NCI-H2081 treated with DMSO at 0.1 percent for 48 hours (cell line): ENCODE measurements around the gene FANCC.

Source experiments
- DNase-seq: peaks from one replicate; lab custom pipeline; 2025; lab: John Stamatoyannopoulos, UW

The FANCC gene

DNA sequence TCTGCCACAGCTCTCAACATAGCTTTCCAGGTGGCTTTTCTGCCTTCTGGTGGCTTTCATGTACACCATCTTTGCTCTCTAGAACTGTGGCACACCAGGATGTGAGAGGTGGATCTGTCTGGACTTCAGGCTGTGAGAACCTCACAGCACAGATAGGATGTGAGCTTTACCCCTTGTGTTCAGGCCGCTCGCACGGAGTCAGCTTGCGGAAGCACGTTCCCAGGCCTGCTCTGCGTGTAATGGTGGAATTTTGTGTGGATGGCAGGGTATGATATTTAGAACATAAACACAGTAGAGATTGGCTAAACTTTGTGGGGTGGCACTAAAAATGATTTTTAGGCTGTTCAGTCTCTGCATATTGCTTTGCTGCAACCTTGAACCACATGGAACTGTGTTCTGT is 250.5 kb downstream of the FANCC start:
- no peak for DNase-seq

DNA sequence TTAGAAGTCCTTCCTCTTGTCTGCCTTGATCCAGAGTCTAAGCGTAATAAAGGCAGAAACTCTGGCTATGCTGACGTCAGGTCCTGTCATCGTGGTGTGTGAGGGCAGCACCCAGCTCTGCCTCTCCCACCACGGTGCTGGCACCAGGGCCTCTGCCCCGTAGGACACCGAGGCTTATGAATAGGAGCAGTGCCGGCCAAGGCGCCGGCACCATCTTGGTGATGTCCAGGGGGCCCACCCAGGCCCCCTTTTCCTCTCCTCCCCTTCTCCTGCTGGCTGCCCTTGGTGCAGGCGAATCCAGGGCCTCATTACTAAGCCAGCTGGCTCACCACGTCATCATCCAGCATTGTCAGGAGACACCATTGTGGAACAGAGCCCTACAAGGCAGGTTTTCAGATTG is 252.3 kb downstream of the FANCC start:
- no peak for DNase-seq

GRCh38 chr9:95063300-95063699 is 254.2 kb downstream of the FANCC start:
- DNase-seq, result no peak

- DNase-seq, result no peak
These were observed 254.9 kb downstream of the FANCC start for GRCh38 chr9:95062596-95063065.

GRCh38 chr9:95061916-95062595 is 255.5 kb downstream of the FANCC start:
- DNase-seq, result no peak

DNA sequence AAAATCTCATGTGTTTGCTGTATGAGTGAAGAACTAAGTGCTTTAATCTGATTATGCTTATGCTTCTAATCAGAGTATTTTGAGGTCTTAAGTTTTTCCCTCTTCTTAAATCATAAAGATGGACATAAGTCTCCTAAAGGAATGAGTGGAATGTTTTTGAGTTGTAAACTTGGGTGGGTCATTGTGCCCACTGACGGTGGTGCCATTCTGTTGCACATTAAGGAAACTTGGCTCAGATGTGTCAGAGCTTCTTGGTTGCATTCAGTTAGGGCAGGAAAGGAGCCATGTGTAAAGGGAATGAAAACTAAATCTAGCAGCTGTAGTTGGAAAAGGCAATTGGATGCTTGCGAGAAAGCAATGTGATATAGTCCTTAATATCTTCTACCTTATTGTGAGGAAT is 256.6 kb downstream of the FANCC start:
- DNase-seq, result no peak

- DNase-seq, result no peak
These were observed 257.3 kb downstream of the FANCC start for GRCh38 chr9:95060234-95060633.

DNA sequence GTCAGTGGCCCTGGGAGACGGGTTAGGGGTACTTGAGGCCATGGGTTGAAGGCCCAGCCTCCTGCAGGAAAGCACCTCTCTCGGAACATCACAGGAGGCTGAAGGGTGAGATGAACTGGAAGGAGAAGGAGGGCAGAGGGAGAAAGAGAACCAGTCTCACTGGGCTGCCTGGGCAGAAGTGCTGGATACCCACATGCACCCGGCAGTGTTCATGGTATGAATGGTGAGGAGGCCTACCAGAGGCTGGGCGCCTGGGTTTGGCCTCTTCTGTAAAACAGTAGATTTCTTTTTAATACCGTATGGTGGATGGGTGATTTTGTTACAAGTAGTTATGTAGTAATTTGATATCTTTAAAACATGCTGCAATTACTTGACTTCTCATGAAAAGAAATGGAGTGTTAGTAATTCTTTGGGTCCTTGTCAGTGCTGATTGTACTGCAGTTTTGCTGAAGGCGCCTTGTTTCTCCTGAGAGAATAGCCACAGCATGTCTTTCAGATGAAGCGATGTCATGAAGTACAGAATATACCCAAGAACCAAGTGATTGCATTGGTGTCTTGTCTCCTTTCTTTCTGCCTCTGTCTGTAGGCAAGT is 258.6 kb downstream of the FANCC start:
- DNase-seq, result no peak

DNA sequence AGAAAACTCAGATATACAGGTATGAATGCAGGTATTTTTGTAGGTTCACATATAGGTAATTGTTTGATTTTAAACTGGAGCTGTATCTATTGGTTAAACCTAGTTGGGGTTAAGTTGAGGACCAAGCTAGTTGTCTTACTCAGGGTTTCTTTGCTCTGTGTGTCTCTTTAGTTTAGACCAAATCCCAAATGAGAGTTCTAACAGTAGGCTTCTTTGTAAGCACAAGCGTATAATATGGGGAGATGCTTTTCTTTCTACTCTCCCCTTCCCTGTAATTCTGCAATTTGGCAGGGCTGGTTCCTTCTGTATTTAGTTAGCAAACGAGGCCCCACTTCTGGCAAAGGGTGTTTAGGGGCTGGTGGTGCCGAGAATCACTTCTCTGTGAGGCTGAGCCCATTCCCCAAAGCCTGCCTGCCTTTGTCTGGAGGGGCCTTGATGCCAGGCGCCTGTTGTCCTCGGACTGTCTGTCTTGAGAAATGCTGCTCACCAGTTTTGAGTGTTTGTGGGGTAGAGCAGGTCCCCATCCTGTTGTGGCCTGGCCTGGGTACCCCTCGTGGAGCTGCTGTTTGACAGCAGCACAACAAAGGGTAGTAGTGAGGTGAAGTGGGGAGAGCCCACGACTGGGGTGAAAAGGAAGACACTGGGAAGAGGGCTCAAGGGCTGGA is 259.3 kb downstream of the FANCC start:
- DNase-seq, result no peak

DNA sequence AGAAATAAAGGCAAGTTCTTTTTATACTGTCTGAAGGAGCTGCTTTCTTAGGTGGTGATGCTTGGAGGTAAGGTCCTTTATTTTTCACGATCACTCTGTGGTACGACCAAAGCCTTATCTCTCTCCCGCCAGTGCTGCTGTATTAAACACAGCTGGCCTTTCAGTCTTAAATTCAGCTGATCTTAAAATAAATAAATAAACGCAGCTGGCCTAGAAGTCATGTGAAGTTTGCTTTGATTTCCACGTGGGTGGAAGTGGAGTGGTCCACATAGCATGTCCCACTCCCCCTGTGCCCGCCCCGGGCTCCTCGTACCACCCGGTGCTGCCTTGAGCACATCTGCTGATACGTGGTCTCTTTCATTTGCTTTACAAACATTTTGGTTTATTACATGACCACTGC is 260.4 kb downstream of the FANCC start:
- DNase-seq, result no peak

DNA sequence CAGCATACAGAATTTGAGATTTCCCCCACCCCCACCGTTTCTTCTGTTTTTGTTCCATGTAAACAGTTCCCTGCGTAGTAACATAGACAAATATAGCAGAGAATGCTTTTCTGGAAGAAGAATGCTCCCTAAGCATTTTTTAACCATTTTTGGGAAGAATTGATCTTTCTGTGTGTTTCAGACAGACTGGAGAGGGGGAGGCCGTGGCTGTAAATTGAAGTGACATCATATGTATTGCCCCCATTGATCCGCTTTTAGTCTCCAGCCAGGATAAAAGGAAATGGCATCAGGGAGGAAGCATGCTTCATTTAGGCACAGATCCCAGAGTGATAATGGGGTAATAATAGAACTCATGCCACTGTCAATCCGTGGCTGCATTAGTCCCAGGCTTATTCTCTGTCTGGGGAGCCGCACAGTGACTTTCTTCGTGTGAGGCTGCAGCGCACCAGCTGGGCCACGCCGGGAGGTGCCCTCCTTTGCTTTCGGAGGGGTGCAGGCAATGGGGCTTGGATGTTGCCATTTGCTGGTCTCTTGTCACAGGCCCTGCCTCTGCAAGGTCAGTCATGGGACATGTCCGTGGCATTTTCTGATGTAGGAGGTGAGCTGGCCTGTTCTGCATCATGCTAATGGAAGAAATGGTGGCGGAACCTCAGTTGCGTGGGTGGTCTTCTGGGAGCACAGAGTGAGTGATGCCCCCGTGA is 261.5 kb downstream of the FANCC start:
- DNase-seq, result peak; percentile 72

- no peak for DNase-seq
These were observed 262.1 kb downstream of the FANCC start for GRCh38 chr9:95055334-95055850.

GRCh38 chr9:95053611-95054570 is 263.6 kb downstream of the FANCC start:
- no peak for DNase-seq

DNA sequence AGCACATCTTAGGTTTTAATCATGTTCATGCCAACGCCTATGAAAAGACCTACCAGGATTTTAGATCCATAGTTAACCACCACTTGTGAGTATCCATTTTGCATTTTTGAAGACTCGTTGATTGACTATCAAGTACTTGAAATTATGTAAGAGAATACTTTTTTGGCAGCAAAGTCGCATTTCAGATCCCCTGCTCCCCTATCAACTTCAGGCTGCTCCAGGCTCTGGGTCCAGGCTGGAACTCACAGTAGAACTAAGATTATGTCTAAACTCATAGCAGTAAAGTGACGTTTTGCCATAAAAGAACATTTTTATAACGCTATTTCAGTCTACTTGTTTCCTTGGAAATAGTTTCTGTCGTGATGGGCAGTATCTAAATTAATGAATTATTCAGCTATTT is 267.7 kb downstream of the FANCC start:
- no peak for DNase-seq
